ENCODE data around the gene CUL1. TPM values are rescaled to one million over a fixed set of nuclear protein-coding genes. Genes with fewer than 3 reads are reported as not detected.
"Not testable (repeated sequence)": the region's sequence is repeated elsewhere in the genome, so short reads cannot be mapped to it uniquely, and the experiment has no call there.

CUL1 gene
- total RNA-seq, 1 experiment from 2014 or later: 49.3 TPM

DNA sequence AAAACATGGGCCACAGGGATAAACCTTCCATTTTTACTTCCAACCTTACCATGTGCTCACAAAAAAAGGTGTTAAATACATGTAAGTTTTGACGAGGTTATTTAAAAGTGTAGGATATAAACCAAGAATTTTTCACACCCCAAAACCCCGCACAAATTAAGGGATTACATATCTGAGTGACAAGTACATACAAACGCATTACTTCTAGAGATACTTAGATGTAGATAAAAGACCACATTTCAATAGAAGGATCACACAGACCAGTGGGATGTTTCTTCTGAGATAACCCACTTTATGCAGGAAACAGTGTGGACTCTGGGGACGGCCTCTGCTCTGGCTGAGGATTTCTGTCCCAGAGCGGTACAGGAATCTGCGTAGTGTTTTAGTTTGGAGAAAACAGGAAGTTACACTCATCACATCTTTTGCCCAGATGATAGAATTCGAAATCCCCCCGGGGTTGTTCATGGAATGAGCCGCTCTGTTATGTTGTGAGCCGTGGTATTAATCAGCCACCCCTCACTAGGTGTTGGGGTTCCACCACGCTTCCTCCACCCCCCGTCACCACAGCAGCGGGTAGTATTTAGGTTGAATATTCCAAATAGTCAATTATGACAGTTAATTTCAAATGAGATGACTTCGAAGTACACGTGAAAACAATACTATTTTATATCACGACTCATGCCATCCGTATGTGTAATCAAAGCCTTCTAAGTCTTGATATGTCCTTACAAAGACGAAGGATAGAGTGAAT, 1.3 kb upstream of the CUL1 start:
- no peak for DNase-seq (ENCODE audit: low read depth)

DNA sequence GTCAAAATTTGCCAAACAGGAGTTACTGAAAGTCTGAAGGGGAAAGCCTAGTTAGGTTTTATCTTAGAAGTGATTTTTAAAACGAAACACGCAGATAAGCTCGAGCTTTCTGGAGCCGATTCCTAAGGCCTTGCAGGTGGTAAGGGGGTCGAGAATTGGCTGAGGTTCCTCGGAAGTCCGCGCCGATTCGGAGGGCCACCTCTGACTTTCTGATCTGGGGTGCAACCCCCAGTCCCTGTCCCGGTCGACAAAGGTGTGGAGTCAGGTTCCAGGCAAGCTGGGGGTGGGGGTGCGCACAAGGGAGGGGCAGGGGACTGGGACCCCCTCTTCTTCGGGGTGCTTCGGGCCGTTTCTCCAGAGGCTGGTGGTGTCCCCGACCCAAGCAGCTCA, 701 bp upstream of the CUL1 start:
- DNase-seq (ENCODE audit: low read depth): no peak

DNA sequence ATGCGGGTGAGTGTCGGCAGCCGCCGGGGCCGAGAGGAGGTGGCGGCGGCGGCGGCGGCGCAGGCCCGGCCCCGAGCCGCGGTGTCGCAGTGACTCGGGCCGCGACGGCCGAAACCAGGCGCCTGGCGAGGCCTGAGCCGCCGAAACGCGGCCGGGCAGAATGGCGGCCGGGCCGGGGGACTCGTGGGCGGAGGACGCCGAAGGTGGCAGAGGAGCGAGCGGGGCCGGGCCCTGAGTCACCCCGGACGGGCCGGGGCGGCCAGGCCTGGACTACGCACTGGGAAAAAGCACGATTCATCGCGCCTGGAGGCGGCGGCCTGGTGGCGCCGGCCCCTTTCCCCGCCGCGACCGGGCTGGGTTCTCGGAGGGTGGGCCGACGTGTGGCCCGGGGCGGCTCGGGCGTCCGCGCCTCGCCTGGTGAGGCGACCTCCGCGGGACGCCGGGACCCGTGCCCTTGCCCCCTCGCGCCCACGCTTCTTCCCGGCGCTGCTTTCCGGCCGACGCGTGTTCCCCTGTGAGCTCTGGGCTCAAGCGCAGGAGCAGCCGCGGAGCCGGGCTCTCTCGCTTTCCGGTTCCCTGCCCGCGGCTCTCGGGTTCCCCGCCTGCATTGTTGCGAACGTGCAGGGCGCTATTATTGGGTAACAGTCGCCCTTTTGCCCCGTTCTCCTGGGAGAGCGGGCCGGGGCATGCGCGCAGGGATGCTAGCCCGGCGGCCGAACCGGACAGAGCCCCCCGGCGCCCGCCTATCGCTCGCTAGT, 500 bp downstream of the CUL1 start:
- DNase-seq (ENCODE audit: low read depth): peak; percentile 34

DNA sequence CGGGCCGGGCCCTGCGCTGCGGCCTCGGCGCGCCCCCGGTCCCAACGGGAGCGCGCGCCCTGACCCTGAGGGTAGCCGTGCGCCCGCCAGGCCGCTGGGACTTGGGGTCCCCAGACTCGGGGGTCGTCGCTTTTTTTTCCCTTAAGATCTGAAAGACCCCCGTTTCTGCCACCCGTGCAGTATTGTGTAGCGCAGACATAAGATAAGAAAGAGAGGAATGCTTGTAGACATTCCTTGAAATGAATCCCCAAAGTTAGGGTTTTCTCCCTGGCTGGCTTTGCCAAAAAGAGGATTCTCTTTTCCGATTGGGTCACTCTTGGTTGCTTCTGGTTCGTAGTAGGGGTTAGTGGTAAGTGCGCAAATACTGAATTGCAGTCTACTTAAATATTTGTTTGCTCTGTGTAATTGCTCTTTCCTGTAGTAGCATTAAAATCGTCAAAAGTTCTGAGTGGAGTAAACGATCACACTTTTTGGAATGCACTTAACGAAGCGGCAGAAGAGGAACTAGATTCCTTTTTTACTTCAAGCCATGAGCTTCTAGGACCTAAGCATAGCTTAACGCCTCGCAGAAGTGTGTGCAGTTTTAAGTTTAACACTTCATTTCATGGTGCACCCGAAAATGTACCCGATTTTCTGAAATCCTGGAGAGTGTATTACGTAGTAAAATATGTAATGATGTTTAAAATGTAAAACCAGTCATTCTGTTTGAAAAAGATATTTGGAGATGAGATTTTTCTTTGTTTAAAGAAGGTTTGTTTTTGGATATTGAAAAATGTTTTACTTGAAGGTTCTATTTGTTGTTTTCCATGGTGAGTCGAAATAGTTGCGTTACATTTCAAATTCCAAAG, 1.3 kb downstream of the CUL1 start:
- peak; percentile 37 for DNase-seq (ENCODE audit: low read depth)

DNA sequence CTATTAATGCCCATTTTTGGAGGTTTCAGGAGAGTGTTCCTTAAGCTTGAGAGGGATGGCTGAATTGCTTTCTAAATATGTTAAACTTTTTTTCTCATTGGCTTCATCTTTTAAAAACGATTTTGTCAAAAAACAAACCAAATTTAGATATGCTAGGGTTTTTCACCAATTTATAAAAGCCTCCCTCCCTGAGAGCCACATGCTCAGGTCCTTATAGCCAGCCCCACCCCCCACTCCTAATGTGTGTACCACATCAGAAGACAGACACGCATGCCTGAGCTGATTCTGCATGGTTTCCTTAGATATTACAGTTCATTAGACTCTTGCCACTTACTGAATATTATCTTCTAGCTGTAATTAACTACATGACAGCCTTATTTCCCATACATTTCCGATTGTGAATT, 2.0 kb downstream of the CUL1 start:
- no peak for DNase-seq (ENCODE audit: low read depth)

DNA sequence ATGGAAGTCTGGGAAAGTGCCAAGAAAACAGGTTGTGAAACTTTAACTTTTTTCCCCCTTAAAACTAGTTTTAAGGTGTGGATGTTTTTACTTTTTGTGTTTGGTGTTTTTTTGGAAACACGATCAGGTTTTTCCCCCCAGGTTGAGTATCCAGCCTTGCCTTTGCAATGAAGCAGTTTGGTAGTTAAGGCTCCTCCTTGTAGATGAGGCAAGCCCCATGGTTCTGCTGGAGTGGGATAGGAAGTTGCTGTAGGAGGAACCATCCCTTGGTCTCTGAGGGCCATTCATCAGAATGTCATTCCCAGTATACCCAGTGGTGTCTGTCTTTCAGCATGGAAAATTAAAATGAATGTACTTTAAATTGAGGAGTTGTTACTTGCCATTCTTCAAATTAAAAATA, 2.7 kb downstream of the CUL1 start:
- no peak for DNase-seq (ENCODE audit: low read depth)

DNA sequence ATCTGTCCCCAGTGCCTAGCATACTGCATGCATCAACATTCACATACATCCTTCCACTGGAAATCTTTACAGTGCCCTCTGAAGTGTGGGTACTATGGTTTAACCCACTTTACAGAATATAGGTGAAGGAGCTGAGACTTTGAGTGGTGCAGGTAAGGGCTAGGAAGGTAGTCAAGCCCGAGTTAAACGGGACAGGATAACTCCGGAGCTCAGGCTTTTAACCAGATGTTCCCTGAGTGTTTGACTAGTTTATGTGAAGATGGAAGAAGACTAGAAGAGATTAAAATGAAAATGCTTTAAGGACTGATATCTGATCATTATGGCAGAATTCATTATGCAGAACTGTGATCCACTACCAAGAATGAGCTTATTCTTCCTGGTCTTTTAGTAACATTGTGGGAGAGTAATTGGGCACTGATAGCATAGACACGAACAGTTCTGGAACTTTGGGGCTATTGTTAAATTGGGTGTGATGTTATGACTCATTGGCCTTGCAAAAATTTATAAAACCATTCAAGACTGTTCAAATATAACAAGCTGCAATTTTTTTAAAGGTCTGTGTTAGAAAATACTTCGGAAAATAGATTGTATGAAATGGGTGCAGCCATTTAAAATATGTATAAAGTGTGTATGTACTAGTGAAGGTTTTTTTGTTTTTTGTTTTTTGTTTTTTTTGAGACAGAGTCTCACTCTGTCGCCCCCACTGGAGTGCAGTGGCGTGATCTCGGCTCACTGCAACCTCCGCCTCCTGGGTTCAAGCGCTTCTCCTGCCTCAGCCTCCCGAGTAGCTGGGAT, 4.4 kb downstream of the CUL1 start:
- DNase-seq (ENCODE audit: low read depth): peak; percentile 9

DNA sequence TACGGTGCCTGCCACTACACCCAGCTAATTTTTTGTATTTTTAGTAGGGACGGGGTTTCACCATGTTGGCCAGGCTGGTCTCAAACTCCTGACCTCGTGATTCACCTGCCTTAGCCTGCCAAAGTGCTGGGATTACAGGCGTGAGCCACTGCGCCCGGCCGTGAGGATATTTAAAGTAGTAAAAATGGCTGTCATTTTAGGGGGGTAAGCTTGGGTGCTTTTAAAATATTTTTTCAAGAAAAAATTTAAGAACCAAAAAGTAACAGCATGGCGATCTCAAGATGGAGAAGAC, 4.9 kb downstream of the CUL1 start:
- not testable (repeated sequence) for DNase-seq (ENCODE audit: low read depth)

DNA sequence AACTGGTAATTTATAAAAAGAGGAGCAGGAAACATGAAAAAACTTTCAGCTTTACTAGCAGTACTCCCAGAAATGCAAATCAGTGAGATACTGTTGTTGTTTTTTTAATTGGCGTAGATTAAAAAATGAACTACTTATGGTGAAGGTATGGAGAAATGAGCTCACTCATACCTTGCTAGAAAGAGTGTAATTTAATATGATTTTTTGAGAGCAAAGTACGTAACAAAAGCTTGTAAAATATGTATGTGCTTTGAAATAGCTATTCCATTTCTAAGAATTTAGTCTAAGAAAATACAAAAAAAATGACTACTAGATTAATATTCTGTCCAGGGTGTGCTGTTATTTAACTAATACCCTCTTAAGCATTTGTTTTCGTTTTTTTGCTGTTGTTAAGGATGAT, 5.5 kb downstream of the CUL1 start:
- DNase-seq (ENCODE audit: low read depth): no peak

DNA sequence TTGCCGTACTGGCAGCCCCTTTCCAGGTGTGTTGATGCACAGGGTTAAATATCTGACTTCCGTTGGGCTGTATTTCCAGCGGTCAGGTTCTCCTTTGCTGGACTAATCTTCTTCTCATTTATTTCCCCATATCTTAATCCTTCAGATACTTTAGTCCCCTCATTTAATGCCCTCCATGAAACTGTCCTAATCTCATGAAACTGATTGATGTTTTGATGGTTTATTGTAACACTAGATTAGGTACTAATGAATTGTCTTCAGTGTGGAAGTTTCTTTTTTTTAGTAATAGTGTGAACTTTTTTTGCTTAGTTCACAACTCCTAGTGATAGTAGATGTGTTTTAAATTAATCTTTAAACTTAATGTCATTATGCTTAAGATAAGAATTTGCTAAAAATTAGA, 6.3 kb downstream of the CUL1 start:
- DNase-seq (ENCODE audit: low read depth): no peak

DNA sequence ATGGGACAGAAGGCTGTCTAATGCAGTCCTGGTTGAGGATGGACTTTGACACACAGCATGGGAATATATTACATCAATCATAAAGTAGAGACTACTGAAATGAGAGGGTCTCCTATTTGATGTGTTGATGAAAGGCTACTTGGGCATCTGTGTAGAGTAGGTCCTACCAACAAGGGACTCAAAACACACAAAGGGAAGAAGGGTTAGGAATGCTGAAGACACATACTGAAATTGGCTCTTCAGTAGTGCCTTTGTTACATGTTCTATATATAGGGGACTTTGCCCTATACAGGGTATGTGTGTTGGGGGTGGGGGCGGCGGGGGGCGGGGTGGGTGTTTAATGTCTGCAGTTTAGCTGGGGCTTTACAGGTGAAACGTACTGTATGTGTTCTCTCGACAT, 7.7 kb downstream of the CUL1 start:
- DNase-seq (ENCODE audit: low read depth): no peak

DNA sequence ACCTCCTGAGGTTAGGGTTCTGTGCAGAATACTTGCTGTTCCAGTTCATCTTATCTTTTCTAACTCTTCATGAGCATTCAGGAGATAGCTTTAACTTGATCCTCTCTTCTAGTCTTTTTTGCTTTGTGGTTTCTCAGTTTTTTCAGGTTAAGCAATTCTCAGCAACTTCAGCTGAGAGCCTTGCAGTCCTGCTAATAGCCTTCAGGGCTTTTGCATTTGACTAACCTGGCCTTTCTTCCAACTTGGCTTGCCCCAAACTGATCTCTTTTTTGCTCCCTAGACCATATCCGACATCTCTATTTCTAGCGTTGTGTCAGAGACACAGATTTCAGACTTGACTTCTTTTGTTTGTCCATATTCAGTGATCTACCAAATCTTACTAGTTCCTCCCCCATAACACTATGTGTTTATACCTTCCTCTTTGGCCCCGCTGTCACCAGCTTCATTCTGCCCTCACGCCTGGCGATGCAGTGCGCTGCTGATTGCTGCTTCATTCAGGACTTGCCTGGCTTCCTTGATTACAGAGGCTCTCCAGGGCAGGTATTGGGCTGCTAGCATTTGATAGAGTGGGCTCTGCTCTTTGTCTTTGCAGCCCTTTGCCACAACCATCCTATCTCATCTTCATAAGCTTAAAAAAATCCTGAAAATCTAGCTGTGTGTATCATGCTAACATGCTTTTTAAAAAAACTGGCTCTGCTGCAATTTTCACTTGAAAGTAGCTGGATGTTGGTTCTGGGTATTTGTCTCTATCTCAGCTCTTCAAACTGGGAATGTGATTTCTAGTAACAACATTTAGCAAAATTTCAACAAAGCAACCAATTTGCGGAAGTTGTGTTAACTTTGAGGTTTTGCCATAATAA, 9.6 kb downstream of the CUL1 start:
- DNase-seq (ENCODE audit: low read depth): no peak

DNA sequence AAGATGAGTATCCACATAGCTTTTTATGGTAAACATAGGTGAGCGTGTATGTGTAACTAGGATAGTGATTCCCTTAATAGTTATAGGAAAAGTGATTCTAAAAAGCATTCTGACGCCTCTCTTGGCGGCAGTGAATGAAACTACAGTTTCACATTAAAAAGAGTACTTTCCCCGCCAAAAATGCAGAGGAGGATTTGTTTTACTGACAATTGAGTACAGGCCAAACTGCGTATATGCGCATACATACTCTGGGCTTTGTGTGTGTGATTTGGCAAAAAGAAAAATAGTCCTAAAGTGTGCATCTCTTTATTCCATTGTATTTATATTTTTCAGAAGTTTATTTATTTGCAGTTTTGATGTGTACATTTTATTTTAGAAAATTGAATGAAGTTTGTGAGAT, 10.3 kb downstream of the CUL1 start:
- DNase-seq (ENCODE audit: low read depth): no peak

DNA sequence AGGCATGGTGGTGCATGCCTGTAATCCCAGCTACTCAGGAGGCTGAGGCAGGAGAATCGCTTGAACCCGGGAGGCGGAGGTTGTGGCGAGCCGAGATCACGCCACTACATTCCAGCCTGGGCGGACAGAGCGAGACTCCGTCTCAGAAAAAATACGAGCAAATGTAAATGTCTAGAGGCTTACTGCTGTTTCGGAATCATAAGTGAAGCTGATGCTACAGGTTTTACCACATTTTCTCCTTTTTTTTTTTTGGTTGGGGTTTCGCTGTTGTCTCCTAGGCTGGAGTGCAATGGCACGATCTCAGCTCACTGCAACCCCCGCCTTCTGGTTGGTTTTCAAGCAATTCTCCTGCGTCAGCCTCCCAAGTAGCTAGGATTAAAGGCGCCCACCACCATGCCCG, 11.7 kb downstream of the CUL1 start:
- not testable (repeated sequence) for DNase-seq (ENCODE audit: low read depth)

DNA sequence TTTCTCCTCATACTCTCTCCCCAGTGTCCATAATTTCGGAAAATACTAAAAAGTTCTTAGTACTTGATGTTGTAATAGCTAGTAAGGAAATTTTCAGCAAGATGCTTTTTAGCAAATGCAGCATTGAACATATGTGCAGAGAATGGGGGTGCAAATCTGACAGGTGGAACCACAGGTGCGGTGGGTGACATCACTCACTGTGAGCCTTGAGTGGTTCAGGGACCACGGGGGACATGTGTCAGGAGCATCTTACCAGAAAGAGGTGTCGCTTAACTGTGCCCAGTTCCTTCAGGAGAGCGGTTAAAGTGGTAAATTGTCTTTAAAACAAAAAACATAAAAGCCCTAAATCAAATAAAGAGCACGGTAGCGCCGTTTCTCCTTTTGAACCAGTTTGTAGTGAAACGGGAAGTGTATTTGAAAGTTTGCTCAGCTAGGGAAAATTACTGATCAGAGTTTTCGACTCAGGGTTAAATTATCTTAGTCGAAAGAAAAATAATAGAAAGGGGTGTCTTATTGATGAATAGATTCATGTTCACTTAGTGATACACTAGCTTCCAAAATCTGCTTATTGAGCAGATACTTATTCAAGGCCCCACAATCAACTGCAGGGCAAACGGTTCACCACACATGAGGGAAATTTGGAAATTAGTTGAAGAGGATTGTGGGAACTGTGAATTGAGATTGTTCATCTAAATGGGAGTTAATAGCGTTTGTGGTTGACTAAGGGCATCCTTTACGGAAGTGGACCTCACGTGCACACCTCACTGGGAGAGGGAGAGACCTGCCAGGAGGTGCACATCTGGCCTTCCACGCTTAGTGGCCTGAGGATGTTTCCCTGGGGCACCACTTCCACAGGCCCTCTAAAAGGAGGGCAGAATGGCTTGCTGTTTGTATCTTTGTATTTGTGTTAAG, 12.7 kb downstream of the CUL1 start:
- no peak for DNase-seq (ENCODE audit: low read depth)

DNA sequence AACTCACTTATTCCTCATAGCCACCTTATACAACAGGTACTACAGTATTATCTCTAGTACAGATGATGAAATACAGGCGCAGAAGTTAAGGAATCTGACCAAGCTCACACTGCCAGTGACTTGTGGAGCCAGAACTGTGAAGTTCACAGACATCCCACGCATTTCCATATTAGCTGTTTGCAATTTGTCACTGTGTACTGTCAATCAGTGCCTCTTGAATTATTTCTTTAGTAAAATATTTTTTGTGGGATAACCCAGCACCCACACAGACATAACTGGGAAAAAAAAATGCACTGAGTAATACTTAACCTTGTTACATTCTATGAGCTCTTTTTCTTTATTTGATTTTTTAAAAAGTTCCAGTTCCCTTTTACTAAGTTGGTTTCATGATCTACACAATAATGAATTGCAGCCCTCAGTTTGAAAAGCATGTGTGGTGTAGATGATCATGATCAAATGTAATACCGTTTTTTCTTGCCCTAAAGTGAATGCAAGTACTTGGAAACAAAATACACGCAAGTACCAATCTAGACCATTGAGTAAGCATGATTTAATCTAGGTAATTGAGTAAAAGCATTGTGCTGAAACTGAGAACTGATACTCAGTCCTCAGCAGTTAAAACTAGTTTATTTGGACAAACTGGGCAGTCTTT, 14.1 kb downstream of the CUL1 start:
- no peak for DNase-seq (ENCODE audit: low read depth)

DNA sequence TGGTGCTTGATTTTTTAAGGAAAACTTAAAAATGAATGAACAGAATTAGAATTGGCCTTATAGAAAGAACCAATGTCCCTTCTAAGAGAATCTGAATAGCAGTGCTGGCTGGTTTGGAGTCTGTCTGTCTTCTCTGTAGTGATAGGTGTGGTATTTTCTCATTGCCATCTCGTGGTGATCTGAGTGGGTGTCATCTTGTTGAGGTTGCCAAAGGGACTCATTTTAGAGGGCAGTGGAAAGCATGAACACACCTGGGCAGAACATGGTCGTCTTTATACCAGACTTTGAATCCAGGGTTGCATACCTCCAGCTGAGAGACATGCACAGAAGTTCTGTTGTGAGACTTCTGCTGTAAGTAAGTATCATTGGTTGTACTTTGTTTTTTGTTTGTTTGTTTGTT, 15.8 kb downstream of the CUL1 start:
- no peak for DNase-seq (ENCODE audit: low read depth)

DNA sequence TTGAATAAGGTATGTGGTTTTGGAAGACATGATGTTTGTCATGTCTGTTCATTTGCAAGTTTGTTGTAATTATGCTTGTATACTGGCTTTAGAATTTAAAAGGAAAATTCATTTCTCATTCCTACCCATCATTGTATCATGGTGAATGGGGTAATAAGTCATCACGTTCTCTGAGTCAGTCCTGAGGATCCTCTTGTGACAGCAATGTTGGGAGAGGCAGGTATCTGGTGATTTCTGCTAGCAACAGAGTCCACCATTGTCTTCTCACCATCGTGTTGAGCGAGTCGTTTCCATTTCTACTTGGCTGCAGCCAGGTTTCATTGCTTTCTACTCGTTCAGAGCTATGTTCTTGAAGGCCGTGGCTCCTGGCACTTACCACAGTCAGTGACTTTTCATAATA, 16.3 kb downstream of the CUL1 start:
- no peak for DNase-seq (ENCODE audit: low read depth)

DNA sequence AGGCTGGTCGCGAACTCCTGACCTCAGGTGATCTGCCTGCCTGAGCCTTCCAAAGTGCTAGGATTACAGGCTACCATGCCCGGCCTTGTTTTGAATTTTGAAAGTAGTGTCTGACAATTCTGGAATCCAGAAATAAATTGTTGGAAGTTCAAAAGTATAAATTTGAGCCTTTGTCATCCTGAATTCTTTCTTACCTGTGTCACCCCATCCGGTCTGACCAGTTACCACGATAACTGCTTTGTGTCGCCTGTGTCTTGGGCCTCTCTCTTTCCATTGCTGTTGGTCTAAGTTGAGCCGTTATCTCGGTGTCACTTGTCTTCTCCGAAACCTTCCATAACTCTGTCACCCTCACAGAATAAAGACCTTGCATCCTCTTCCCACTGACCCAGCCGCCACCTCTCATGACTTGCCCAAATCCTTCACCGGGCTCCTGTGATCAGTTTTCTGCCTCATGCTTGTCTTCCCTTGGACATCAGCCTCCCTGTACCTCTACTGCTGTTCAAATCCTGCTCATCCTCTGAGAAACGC, 18.6 kb downstream of the CUL1 start:
- no peak for DNase-seq (ENCODE audit: low read depth)
